PC-3 (cell line): ENCODE data around the gene LIPC.

Source experiments
- CTCF ChIP-seq: fragments of 300-600 bp; sonication (generic); conservative IDR thresholded peaks from 2 replicates; pipeline ENCODE4 v1.5.1; 2017; ENCODE audit warnings: antibody characterized with exemption, low read depth, mild to moderate bottlenecking, low read length
- EZH2 ChIP-seq: fragments of 300-600 bp; sonication (generic); IDR thresholded peaks from one replicate; pipeline ENCODE4 v1.6.1; 2017; ENCODE audit warnings: antibody characterized with exemption, mild to moderate bottlenecking, low read length; ENCODE audit not compliant: unreplicated experiment

- TF ChIP-seq CTCF (no peak), EZH2 (no peak)
Observed at GRCh38 chr15:58544756-58545155, 113.0 kb downstream of the LIPC start.
